Fibroblast of pulmonary artery (primary cell): Measurements from ENCODE around the gene EEFSEC.

Experiments used
- DNase-seq: peaks from one replicate; pipeline ENCODE4 v3.0.0-alpha.2; 2010; ENCODE audit warnings: low read depth
- H3K4me3 ChIP-seq: replicated peaks from 2 replicates; pipeline ENCODE4 v1.5.1; 2011; ENCODE audit warnings: low read depth, mild to moderate bottlenecking, control low read depth, low read length, moderate library complexity
- TF ChIP-seq, protein P1 (sequence below): IDR thresholded peaks from 2 replicates; pipeline ENCODE4 v1.5.1; 2011; ENCODE audit warnings: mild to moderate bottlenecking, control low read depth, low read length, inconsistent platforms; ENCODE audit errors: missing control alignments

The EEFSEC gene

DNA sequence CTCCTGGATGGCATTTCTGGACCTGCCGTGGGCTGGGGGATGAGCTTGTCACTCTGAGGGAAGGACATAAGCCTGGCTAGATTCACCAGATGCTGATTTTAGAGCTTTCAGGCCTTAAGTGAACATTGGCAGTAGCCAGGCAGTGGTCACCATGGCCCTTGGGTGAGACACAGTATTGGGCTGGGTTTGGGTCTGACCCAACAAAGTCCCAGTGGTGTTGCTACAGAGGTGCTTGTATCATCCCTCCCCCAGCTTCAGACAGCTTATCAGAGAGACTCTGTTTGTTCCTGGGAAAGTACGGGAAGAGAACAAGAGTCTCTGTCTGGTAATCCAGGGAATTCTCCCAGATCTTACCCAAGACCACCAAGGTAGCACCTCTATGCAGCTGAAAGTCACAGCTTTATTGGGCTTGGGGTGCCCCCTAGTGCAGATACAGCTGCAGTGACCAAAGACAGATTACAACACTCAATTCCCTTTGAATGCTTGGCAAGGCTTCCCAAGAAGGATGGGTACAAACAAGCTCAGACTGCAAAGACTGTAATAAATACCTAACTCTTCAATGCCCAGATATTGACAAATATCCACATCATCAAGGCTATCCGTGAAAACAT, 19.9 kb upstream of the EEFSEC start:
- TF ChIP-seq, protein P1, sequence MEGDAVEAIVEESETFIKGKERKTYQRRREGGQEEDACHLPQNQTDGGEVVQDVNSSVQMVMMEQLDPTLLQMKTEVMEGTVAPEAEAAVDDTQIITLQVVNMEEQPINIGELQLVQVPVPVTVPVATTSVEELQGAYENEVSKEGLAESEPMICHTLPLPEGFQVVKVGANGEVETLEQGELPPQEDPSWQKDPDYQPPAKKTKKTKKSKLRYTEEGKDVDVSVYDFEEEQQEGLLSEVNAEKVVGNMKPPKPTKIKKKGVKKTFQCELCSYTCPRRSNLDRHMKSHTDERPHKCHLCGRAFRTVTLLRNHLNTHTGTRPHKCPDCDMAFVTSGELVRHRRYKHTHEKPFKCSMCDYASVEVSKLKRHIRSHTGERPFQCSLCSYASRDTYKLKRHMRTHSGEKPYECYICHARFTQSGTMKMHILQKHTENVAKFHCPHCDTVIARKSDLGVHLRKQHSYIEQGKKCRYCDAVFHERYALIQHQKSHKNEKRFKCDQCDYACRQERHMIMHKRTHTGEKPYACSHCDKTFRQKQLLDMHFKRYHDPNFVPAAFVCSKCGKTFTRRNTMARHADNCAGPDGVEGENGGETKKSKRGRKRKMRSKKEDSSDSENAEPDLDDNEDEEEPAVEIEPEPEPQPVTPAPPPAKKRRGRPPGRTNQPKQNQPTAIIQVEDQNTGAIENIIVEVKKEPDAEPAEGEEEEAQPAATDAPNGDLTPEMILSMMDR, result peak; percentile 83
- peak; percentile 83 for DNase-seq

DNA sequence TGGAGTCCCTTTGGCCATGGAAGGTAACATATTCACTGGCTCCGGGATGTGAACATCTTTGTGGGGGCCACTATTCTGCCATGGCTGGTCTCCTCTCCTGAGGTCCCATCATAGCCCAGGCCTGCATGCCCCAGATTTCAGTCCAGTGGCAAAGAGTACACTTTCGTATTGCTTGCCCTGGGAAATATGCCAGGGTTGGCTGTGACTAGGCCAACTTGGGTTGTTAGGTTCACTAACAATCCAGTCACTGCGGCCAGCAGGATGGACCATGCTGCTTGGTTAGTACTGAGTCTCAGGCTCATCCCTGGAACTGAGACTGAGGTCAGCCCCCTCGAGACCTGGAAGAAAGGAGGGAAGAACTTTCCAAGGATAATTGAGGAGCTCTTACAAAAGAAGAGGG, 9.8 kb upstream of the EEFSEC start:
- H3K4me3 ChIP-seq, result no peak overlapping the region
- TF ChIP-seq, protein P1, result no peak
- DNase-seq, result no peak

More for the DNA sequence above, 19.9 kb upstream of the EEFSEC start:
- no peak overlapping the region for H3K4me3 ChIP-seq

DNA sequence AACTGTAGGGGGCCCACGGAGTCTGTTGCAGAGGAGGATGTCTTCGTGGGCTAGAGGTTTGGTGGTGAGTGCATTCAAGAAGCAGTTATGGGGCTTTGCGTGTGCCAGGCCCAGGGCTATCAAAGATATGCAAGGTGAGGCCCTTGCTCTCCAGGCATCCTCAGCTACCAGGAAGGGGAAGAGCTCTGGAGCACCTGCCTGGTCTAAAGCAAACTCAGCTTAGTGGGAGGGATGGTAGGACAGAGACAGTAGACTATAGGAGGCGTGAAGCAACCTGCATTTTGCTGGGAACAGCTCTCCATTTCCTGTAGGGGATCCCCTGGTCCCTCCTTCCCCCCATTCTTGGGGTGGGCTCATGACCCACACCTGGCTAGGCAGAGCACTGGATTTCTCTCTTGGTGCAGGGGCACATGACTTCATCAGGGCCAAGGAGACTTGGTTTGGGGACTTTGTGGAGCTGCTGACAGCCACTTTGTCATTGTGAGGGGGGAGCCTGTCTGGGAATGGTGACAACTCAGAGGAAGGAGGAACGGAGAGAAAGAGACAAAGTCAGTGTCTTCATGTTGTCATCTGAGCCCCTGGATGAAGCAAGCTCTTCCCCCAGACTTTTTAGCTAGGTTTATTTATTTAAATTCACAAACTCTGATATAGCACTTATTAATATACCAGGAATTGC, 8.6 kb upstream of the EEFSEC start:
- H3K4me3 ChIP-seq, result no peak overlapping the region
- DNase-seq, result no peak
- TF ChIP-seq, protein P1, result no peak

DNA sequence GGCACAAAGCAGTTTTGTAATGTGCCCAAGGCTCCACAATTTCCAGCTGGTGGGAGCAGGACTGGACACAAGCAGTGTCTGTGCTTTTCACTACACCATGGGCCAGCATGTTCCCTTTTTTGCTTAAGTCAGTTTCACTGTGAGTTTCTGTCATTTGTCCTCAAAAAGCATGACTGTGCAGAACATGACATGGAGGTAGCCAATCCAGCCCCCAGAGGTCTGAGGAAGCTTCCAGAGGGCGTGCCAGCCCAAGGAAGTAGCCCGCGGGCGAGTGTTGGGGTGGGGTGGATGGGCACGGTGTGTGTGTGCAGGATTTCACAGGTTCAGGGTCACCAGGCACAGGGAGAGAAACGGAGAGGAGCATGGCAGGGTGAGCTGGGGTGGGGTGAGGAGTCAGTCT, 8.0 kb upstream of the EEFSEC start:
- no peak overlapping the region for H3K4me3 ChIP-seq
- no peak for DNase-seq
- TF ChIP-seq, protein P1, result no peak

DNA sequence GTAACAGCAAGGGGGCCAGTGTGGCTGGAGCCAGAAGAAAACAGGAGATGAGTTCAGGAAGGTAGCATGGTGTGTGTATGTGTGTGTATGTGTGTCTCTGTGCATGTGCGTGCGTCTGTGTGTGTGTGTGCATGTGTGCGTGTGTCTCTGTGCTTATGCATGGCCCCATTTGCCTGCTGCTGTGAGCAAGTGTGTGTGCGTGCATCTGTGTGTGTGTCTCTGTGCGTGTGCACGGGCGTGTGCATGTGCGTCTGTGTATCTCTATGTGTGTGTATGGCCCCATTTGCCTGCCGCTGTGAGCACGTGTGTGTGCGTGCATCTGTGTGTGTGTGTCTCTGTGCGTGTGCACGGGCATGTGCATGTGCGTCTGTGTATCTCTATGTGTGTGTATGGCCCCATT, 7.1 kb upstream of the EEFSEC start:
- TF ChIP-seq, protein P1, result no peak

DNA sequence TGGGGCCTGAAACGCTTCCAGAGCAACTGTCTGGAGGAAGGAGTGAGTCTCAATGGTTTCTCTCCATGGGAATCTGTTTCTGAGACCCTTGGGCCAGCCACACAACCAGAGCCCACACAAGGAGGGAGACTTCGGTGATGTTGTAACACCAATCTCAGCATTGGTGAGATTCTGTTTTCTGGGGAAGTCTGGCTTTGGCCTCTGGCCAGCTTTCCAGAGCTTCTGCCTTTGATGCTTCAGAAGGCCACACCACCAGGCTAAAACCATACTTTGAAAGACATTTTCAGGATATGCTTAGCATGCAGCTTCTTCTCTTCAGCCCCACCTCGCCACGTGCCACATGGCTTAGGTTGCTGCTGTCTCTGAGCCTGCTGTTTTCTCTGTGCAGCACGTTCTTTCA, 3.6 kb upstream of the EEFSEC start:
- no peak overlapping the region for H3K4me3 ChIP-seq
- TF ChIP-seq, protein P1, result no peak
- no peak for DNase-seq

More for the DNA sequence above, 7.1 kb upstream of the EEFSEC start:
- DNase-seq, result no peak
- no peak overlapping the region for H3K4me3 ChIP-seq

DNA sequence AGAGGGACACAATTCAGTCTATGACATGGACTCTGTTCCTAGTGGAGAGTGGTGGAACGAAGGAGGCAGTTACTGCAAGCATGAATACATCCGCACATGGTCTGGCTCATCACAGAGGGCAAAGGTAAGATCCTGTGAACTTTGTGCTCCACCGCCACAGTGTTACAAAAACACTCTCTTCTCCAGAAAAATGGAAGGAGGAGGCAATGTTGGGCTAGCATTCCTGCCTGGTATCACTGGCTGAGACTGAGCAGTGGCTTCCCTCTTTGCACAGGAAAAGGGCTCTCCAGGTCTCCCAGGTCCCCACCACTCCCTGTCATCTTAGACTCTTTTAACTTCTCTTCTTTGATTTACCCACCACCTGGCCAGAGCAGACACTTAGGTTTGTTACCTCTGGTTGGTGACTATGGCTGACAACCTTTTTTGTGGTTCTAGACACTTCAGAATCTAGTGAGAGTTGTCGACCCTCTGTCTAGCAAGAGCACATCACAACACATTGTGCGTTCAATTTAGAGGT, 1.5 kb upstream of the EEFSEC start:
- no peak for DNase-seq
- TF ChIP-seq, protein P1, result no peak
- no peak overlapping the region for H3K4me3 ChIP-seq
